Right atrium auricular region (tissue), 2 donors: ENCODE data around the gene NUP88. TPM values are rescaled to one million over a fixed set of nuclear protein-coding genes. Genes with fewer than 3 reads are reported as not detected.

Experiments
- DNase-seq: peaks from one replicate; pipeline ENCODE4 v3.0.0-alpha.2; 2019; ENCODE audit warnings: low spot score
- H3K27ac ChIP-seq, 2 donors: fragments of 200-600 bp; sonication (generic); 1 replicate in 1 of 2; 2 replicates in 1 of 2; pipeline ENCODE4 v1.5.1; 2016 to 2019
- H3K27me3 ChIP-seq, 2 donors: fragments of 200-600 bp; sonication (generic); one replicate each; pipeline versions ENCODE4 v1.5.1 to v1.6.0; 2017 to 2019
- H3K36me3 ChIP-seq: fragments of 200-600 bp; sonication (generic); one replicate; pipeline ENCODE4 v1.5.1; 2016
- H3K4me1 ChIP-seq, 2 donors: fragments of 200-600 bp; sonication (generic); one replicate each; pipeline versions ENCODE4 v1.5.1 to v1.6.0; 2017 to 2019
- H3K4me3 ChIP-seq, 2 donors: fragments of 200-600 bp; sonication (generic); 1 replicate in 1 of 2; 2 replicates in 1 of 2; pipeline ENCODE4 v1.5.1; 2017 to 2019; ENCODE audit warnings: mild to moderate bottlenecking in 1 of 2, moderate library complexity in 1 of 2
- H3K9me3 ChIP-seq, 2 donors: fragments of 200-600 bp; sonication (generic); one replicate each; pipeline ENCODE4 v1.5.1; 2019
- total RNA-seq, 2 donors: library from RNA; depleted of rRNA; stranded (reverse); fragments of >200 nt; gene quantifications; one replicate each; pipeline ENCODE4 v1.1.0, GENCODE V29; 2016
- TF ChIP-seq, protein P1 (sequence below), 2 donors: fragments of 200-600 bp; sonication (generic); IDR thresholded peaks; one replicate each; pipeline ENCODE4 v1.5.1; 2019; ENCODE audit warnings: antibody characterized with exemption in 2 of 2

NUP88 gene
- total RNA-seq, 2 donors from 2014 or later, result 21.7 to 48.2 TPM

DNA sequence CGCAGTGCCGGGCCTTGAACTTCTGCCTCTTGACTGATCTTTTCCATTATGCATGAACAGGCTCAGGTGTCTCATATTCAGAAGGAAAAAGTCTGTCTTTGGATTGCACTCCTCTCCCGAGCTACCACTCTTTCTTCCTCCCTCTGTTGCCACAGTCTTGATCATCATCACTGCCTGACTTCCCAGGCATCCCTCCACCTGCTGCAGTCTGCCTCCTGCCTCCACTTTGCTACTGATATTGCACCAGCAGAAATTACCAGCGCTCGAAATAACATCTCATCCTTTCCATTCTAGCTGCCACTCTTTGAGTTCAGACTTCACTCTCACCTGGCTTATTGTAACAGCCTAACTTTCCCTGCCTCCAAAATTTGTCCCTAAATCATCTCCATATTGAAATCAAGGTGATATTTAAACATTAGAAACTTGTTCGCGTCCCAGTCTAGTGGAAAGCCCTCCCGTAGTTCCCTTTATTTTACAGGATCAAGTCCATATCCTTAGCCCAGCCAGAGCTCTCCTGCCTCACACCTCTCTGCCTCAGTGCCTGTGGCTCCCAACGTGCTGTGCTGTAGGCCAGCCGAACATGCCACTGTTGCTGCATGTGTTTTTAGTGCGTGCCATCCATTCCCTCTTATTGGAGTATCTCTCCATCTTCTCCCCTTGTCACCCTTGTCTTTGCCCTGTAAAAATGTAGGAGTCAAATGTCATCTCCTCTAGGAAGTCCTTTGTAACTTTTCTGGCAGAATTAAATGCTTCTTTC, 39.9 kb downstream of the NUP88 start:
- Histone ChIP-seq H3K4me1 (no peaks in the 10 kb centered on the region), H3K27me3 (no peaks in the 10 kb centered on the region), H3K36me3 (peaks cover 97% of the 10 kb centered on the region), H3K27ac (no peak overlapping the region), H3K9me3 (no peaks in the 10 kb centered on the region), H3K4me3 (no peak overlapping the region)
- no peak for DNase-seq
- TF ChIP-seq, protein P1, sequence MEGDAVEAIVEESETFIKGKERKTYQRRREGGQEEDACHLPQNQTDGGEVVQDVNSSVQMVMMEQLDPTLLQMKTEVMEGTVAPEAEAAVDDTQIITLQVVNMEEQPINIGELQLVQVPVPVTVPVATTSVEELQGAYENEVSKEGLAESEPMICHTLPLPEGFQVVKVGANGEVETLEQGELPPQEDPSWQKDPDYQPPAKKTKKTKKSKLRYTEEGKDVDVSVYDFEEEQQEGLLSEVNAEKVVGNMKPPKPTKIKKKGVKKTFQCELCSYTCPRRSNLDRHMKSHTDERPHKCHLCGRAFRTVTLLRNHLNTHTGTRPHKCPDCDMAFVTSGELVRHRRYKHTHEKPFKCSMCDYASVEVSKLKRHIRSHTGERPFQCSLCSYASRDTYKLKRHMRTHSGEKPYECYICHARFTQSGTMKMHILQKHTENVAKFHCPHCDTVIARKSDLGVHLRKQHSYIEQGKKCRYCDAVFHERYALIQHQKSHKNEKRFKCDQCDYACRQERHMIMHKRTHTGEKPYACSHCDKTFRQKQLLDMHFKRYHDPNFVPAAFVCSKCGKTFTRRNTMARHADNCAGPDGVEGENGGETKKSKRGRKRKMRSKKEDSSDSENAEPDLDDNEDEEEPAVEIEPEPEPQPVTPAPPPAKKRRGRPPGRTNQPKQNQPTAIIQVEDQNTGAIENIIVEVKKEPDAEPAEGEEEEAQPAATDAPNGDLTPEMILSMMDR (IDR thresholded peaks at IDR 0.05), result no peak

DNA sequence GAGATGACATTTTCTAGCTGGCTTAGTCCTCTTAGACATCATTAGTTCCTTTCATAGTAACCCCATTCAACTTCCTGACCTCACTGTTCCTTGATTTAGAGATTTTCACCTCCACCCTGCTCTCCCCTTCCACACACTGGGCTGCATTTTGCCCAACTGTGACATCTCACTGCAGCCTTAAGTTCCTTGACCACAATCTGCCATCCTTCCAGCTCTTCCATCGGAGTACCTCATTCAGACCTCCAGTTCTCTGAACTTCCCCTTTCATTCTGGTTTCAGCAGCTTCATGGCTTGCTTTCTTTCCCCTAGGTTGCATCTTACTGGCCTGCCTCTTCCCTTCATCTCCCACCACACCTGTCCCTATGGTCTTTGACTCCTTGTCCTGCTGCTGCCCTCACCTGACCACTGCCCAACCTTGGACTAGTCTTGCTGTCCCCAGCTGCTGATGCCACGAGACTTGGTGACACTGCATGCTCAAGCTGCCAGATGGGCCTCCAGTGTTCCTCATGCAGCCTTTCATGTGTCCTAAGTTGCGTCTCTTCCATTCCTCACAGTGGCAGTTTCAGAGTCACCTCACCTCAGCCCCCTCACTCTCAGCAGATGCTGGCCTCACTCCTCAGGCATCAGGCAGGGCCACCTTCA, 40.8 kb downstream of the NUP88 start:
- DNase-seq, result no peak
- peaks cover 96% of the 10 kb centered on the region for H3K36me3 ChIP-seq
- no peaks in the 10 kb centered on the region for H3K9me3 ChIP-seq

DNA sequence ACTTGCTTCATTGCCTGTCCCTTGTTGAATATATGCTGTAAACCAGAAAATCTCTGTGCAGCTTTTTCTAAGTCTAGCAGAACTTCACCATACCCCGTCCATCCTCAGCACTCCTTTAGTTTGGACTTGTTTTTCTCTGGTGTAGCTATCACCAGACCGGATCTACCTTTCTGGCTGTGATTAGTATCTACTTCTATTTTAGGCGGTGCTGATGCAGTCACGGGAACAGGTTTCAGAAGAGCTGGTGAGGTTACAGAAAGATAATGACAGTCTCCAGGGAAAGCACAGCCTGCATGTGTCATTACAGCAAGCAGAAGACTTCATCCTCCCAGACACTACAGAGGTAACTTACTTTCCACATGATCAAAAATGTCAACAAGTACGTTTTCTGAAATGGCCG, 46.4 kb downstream of the NUP88 start:
- H3K27me3 ChIP-seq, result no peaks in the 10 kb centered on the region
- H3K4me1 ChIP-seq, result no peaks in the 10 kb centered on the region
- no peak overlapping the region for H3K4me3 ChIP-seq
- no peak for DNase-seq
- TF ChIP-seq, protein P1 (IDR thresholded peaks at IDR 0.05), result no peak
- no peak overlapping the region for H3K27ac ChIP-seq
- H3K36me3 ChIP-seq, result peaks cover 93% of the 10 kb centered on the region
- H3K9me3 ChIP-seq, result no peaks in the 10 kb centered on the region

More for the DNA sequence above, 40.8 kb downstream of the NUP88 start:
- TF ChIP-seq, protein P1 (IDR thresholded peaks at IDR 0.05), result no peak
- Histone ChIP-seq H3K27ac (no peak overlapping the region), H3K27me3 (no peaks in the 10 kb centered on the region), H3K4me3 (no peak overlapping the region), H3K4me1 (no peaks in the 10 kb centered on the region)

DNA sequence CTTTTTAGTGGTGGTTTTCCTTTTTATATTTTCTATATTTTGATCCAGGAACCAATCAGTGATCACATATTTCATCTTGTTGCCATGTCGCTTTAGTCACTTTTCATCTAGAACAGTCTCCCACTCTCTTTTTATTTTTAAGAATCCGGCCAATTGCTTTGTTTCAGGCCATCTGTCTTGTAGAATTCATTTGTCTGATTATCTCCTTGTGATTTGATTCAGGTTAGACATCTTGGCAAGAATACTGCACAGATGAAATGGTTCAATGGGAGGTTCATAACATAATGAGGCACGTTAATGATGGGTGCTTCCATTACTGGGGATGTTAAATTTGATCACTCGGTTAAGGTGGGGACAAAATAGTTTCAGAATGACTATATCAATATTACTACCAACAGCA, 49.1 kb downstream of the NUP88 start:
- DNase-seq, result no peak
- TF ChIP-seq, protein P1 (IDR thresholded peaks at IDR 0.05), result no peak
- no peak overlapping the region for H3K4me3 ChIP-seq
- H3K9me3 ChIP-seq, result no peaks in the 10 kb centered on the region
- peaks cover 82% of the 10 kb centered on the region for H3K36me3 ChIP-seq
- H3K27ac ChIP-seq, result no peak overlapping the region
- H3K27me3 ChIP-seq, result no peaks in the 10 kb centered on the region
- no peaks in the 10 kb centered on the region for H3K4me1 ChIP-seq

DNA sequence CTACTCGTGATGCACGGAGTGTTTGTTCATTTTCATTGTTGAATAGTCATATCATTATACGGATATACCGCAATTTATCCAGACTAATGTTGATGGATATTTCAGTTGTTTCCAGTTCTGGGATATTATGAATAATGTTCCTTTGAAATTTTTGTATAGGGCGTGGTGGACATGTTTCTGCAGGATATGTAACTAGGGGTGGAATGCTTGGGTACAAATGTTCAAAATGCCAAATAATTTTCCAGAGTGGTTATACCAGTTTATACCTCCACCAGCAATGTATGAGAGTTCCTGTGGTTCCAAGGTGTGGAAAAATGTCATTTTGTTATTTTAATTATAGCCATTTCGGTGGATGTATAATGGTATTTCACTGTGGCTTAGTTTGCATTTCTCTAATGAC, 53.6 kb downstream of the NUP88 start:
- no peak for DNase-seq
- peaks cover 67% of the 10 kb centered on the region for H3K36me3 ChIP-seq
- no peak overlapping the region for H3K27ac ChIP-seq

More for the DNA sequence above, 53.6 kb downstream of the NUP88 start:
- Histone ChIP-seq H3K9me3 (no peaks in the 10 kb centered on the region), H3K4me1 (no peaks in the 10 kb centered on the region), H3K4me3 (no peak overlapping the region), H3K27me3 (no peaks in the 10 kb centered on the region)
- TF ChIP-seq, protein P1 (IDR thresholded peaks at IDR 0.05), result no peak
